HG03139 (cell line): Measurements from ENCODE around the gene GSTA1.
"Not testable (repeated sequence)": the region's sequence is repeated elsewhere in the genome, so short reads cannot be mapped to it uniquely, and the experiment has no call there.

Experiments used
- ATAC-seq: cut with Tn5 transposase; IDR thresholded peaks from one replicate; pipeline ENCODE4 v1.9.1; 2021; ENCODE audit not compliant: unreplicated experiment

Gene GSTA1

GRCh38 chr6:52759085-52759484 is 44.5 kb downstream of the GSTA1 start:
- ATAC-seq: no peak

- not testable (repeated sequence) for ATAC-seq
Measured at GRCh38 chr6:52757651-52758338, 45.8 kb downstream of the GSTA1 start.

GRCh38 chr6:52754443-52754842 is 49.2 kb downstream of the GSTA1 start:
- no peak for ATAC-seq

DNA sequence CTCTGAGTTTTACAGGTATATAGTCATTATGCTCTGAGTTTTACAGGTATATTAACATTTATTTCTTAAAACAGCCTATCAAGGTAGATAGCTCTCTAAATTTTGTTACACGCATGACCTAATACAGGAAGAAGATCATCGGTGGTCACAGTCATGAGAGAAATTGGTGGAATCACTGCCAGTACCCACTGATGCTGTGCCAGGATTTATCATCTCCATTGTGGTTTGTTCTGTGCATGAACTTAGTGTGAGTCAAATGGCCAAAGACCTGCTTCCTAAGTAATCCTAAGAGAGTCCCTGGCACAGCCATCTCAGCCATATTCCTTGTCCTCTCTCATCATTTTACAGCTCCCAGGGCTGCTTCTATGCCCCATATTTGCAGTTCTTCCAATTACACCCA is 50.5 kb downstream of the GSTA1 start:
- ATAC-seq: not testable (repeated sequence)

GRCh38 chr6:52752310-52752709 is 51.3 kb downstream of the GSTA1 start:
- ATAC-seq: no peak

DNA sequence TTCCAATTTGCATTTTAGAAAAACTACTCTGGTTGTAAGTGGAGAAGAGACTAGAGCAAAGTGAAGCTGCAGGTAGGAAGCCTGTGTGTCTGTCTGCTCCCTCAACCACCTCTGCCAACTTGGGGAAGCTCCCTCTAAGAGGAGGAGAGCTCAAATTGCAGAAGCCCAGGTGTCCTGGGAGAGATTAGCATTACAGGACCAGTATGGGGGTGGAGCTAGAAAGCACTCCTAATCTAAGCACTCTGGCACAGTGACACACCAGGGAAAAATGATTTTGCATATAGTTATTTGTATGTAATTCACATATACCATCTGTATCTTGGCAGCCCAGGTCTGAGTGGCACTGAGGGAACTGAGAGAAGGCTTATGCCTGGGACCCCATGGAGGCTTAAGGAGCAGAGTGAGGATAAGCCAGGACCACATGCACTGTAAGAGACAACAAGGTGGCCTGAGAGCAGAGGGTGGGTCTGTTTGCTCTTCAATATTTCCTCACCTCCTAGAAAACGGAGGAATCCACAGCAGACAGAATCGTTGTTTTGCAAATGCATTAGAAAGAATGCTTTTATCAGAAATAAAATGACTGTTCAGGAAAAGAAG is 54.0 kb downstream of the GSTA1 start:
- no peak for ATAC-seq

DNA sequence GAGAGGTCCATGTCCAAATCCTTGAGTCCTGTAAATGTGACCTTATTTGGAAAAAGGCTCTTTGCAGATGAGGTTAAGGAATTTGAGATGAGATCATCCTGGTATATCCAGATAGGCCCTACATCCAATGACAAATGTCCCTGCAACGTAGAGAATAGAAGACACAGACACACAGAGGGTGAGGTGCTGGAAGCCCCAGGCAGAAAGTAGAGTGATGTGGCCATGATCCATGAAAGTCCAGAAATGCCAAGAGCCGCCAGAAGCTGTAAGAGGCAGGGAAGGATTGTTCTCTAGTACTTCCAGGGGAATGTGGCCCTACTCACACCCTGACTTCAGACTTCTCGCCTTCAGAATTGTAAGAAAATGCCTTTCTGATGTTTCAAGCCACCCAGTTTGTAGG is 56.3 kb downstream of the GSTA1 start:
- ATAC-seq: not testable (repeated sequence)

DNA sequence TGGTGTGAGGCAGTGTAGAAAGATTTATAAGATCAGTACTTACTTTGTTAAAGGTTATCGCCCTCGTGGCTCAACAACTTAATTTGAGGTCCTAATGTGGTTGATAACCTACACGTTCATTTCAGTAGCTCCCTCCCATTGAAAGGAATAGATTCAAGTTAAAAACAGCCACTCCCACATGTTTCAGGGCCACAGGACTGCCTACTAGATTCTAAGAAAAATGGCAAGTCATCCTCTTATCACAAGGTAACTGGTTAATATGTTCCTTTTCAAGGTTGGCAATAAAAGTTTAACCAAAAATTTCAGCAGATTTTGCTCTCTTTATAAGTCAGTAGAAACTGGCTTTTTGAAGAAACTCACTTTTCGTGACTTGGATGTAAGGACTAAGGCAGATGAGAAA is 57.4 kb downstream of the GSTA1 start:
- ATAC-seq: no peak

GRCh38 chr6:52745764-52746201 is 57.8 kb downstream of the GSTA1 start:
- no peak for ATAC-seq

DNA sequence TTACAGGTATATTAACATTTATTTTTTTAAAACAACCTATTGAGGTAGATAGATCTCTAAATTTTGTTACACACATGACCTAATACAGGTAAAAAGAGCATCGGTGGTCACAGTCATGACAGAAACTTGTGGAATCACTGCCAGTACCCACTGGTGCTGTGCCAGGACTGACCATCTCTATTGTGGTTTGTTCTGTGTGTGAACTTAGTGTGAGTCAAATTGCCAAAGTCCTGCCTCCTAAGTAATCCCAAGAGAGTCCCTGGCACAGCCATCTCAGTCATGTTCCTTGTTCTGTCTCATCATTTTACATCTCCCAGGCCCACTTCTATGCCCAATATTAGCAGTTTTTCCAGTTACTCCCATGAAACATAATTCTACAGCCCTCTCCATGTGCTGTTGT is 61.7 kb downstream of the GSTA1 start:
- ATAC-seq: no peak
